BJ (cell line): ENCODE measurements around the gene EXOSC7. TPM values are rescaled to one million over a fixed set of nuclear protein-coding genes. Genes with fewer than 3 reads are reported as not detected.

Source experiments
- CTCF ChIA-PET: fragments of 350-600 bp; formaldehyde crosslinking; extraction: SDS; loops from one replicate; lab custom pipeline; 2021; ENCODE audit warnings: antibody characterized with exemption, inconsistent platforms; lab: Yijun Ruan, JAX
- POLR2A ChIA-PET: fragments of 300-600 bp; sonication (Branson Sonifier 250); formaldehyde crosslinking; extraction: SDS; loops from one replicate; lab custom pipeline; 2021; ENCODE audit warnings: antibody characterized with exemption; lab: Charles Lee
- DNase-seq: peaks from one replicate; pipeline ENCODE4 v3.0.0-alpha.2; 2011; ENCODE audit warnings: low read depth
- H3K27me3 ChIP-seq: 2 replicates; pipeline ENCODE4 v1.6.0; 2011; ENCODE audit warnings: low read length; ENCODE audit not compliant: control insufficient read depth, insufficient read depth
- H3K36me3 ChIP-seq: 2 replicates; pipeline ENCODE4 v1.5.1; 2011; ENCODE audit warnings: low read length; ENCODE audit not compliant: control insufficient read depth, insufficient read depth
- H3K4me3 ChIP-seq: 2 replicates; pipeline ENCODE4 v1.5.1; 2011; ENCODE audit warnings: low read depth, mild to moderate bottlenecking, control low read depth, low read length
- polyA plus RNA-seq: library from polyadenylated mRNA; depleted of rRNA; stranded (reverse); fragments of >200 nt; gene quantifications from 2 replicates; pipeline ENCODE4 v1.2.3, GENCODE V29; 2011
- TF ChIP-seq, protein P1 (sequence below): IDR thresholded peaks from 2 replicates; pipeline ENCODE4 v1.5.1; 2011; ENCODE audit warnings: low read depth, mild to moderate bottlenecking, control low read depth, inconsistent platforms, low read length, moderate library complexity; ENCODE audit not compliant: insufficient read depth

EXOSC7 gene
- polyA plus RNA-seq, 1 experiment = 45.4 TPM

GRCh38 chr3:44955917-44956316 is 20.1 kb upstream of the EXOSC7 start:
- TF ChIP-seq, protein P1, sequence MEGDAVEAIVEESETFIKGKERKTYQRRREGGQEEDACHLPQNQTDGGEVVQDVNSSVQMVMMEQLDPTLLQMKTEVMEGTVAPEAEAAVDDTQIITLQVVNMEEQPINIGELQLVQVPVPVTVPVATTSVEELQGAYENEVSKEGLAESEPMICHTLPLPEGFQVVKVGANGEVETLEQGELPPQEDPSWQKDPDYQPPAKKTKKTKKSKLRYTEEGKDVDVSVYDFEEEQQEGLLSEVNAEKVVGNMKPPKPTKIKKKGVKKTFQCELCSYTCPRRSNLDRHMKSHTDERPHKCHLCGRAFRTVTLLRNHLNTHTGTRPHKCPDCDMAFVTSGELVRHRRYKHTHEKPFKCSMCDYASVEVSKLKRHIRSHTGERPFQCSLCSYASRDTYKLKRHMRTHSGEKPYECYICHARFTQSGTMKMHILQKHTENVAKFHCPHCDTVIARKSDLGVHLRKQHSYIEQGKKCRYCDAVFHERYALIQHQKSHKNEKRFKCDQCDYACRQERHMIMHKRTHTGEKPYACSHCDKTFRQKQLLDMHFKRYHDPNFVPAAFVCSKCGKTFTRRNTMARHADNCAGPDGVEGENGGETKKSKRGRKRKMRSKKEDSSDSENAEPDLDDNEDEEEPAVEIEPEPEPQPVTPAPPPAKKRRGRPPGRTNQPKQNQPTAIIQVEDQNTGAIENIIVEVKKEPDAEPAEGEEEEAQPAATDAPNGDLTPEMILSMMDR = no peak
- Histone ChIP-seq H3K36me3 (no peaks in the 10 kb centered on the region; the same call in 1 of the 2 replicates), H3K27me3 (no peaks in the 10 kb centered on the region), H3K4me3 (no peak overlapping the region)
- DNase-seq = no peak
- ChIA-PET CTCF (interaction anchor here (1.3 kb wide), 1 partner anchor 14 kb away, joined by 3 read pairs; no protein-coding TSS in a partner anchor), POLR2A (no interaction called here)

- TF ChIP-seq, protein P1 = no peak
- ChIA-PET POLR2A (no interaction called here), CTCF (interaction anchor here (0.6 to 1.3 kb wide), 2 partner anchors 12 to 268 kb away, joined by 3 read pairs; partner anchors contain the start of gene TMEM158)
- Histone ChIP-seq H3K27me3 (no peaks in the 10 kb centered on the region), H3K4me3 (no peak overlapping the region), H3K36me3 (no peaks in the 10 kb centered on the region; the same call in 1 of the 2 replicates)
- DNase-seq = no peak
These were observed 18.1 kb upstream of the EXOSC7 start for GRCh38 chr3:44957986-44958385.

GRCh38 chr3:44958386-44958785 is 17.7 kb upstream of the EXOSC7 start:
- CTCF ChIA-PET = interaction anchor here (0.6 to 1.3 kb wide), 2 partner anchors 13 to 268 kb away, joined by 3 read pairs; partner anchors contain the start of gene TMEM158
- TF ChIP-seq, protein P1 = no peak
- POLR2A ChIA-PET = no interaction called here
- no peaks in the 10 kb centered on the region; the same call in 1 of the 2 replicates for H3K36me3 ChIP-seq
- no peak for DNase-seq
- no peak overlapping the region for H3K4me3 ChIP-seq
- H3K27me3 ChIP-seq = no peaks in the 10 kb centered on the region

DNA sequence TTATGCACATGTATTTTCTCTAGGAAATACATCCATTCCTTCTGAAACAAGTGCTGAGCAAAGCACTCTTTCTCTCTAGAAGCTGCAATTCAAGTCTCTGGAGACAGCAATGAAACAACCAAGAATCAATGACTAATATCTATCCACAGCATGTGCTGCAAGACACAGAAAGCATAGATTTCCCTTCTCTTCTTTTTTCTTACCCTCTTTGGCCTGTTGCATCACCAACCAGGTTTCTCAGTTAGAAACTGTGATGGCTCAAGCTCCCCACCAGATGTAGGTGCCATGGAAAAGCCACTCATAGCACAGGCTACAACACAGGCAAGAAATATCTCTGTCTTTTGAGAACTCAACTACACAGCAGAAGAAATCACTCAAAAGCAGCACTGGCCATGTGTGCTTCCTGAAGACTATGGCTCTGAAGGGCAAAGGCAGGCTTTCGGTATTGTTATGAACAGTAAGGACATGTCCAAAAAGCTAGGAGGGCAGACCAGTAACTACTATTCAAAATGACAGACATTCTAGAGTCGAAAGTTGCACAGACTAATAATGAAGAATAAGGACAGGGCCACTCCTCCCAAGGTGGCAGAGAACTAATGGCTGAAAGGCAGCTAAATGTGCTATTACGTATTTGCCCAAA is 15.5 kb upstream of the EXOSC7 start:
- CTCF ChIA-PET = interaction anchor here (0.6 to 1.4 kb wide), 3 partner anchors 12 to 867 kb away, joined by 3 read pairs; no protein-coding TSS in a partner anchor
- Histone ChIP-seq H3K4me3 (no peak overlapping the region), H3K27me3 (no peaks in the 10 kb centered on the region), H3K36me3 (no peaks in the 10 kb centered on the region; the same call in 1 of the 2 replicates)
- TF ChIP-seq, protein P1 = no peak
- no peak for DNase-seq
- POLR2A ChIA-PET = no interaction called here

DNA sequence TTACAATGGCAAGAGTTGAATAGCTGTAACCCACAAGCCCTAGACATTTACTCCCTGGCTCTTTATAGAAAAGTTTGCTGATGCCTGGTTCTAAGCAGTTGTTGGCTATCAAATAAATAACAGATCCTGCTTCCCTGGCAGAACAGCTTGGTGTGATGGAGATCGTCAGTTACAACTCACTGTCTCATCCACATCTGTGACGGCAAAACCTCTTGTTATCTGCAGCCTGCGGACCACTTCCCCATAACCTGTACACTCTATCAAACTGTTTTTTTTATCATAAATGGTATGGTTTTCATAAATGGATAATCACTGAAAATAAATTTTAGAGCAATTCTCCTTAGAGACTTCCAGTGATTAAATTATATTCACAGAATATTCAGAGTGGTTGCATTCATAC is 14.2 kb upstream of the EXOSC7 start:
- H3K27me3 ChIP-seq = no peaks in the 10 kb centered on the region
- ChIA-PET POLR2A (no interaction called here), CTCF (interaction anchor here (1.3 kb wide), 1 partner anchor 429 kb away, joined by 3 read pairs; no protein-coding TSS in a partner anchor)
- DNase-seq = no peak
- TF ChIP-seq, protein P1 = no peak
- H3K36me3 ChIP-seq = no peaks in the 10 kb centered on the region; the same call in 1 of the 2 replicates
- H3K4me3 ChIP-seq = no peak overlapping the region
